Astrocyte (in vitro differentiated cells and primary cell): Measurements from ENCODE around the gene RXYLT1. TPM values are rescaled to one million over a fixed set of nuclear protein-coding genes. Genes with fewer than 3 reads are reported as not detected.

Experiments
- DNase-seq: peaks from one replicate; pipeline ENCODE4 v3.0.0-alpha.2; 2010; ENCODE audit warnings: low read depth
- FAIRE-seq: peaks from 2 replicates; lab custom pipeline; 2011; peaks lifted over from hg19 to GRCh38; lab: Jason Lieb, UNC
- H2AFZ ChIP-seq: 2 replicates; pipeline ENCODE4 v1.6.0; 2012; ENCODE audit warnings: low read depth, low read length, inconsistent platforms
- H3K27ac ChIP-seq: 2 replicates; pipeline ENCODE4 v1.5.1; 2011; ENCODE audit warnings: low read depth, low read length, inconsistent platforms
- H3K27me3 ChIP-seq: 2 replicates; pipeline ENCODE4 v1.6.0; 2011; ENCODE audit warnings: low read length, inconsistent platforms; ENCODE audit not compliant: insufficient read depth
- H3K36me3 ChIP-seq: 2 replicates; pipeline ENCODE4 v1.5.1; 2011; ENCODE audit warnings: low read length, inconsistent platforms; ENCODE audit not compliant: insufficient read depth
- H3K4me1 ChIP-seq: 2 replicates; pipeline ENCODE4 v1.5.1; 2011; ENCODE audit warnings: low read length, inconsistent platforms; ENCODE audit not compliant: insufficient read depth
- H3K4me2 ChIP-seq: 2 replicates; pipeline ENCODE4 v1.6.0; 2012; ENCODE audit warnings: low read length, inconsistent platforms
- H3K4me3 ChIP-seq: 2 replicates; pipeline ENCODE4 v1.5.1; 2011; ENCODE audit warnings: low read depth, mild to moderate bottlenecking, low read length, inconsistent platforms; ENCODE audit not compliant: insufficient read depth
- H3K79me2 ChIP-seq: 2 replicates; pipeline ENCODE4 v1.6.0; 2012; ENCODE audit warnings: mild to moderate bottlenecking, low read length, inconsistent platforms; ENCODE audit not compliant: insufficient read depth
- H3K9ac ChIP-seq: 2 replicates; pipeline ENCODE4 v1.6.0; 2012; ENCODE audit warnings: mild to moderate bottlenecking, low read length, inconsistent platforms
- H3K9me3 ChIP-seq: 2 replicates; pipeline ENCODE4 v1.5.1; 2012; ENCODE audit warnings: low read depth, mild to moderate bottlenecking, low read length, inconsistent platforms; ENCODE audit not compliant: insufficient read depth
- H4K20me1 ChIP-seq: 2 replicates; pipeline ENCODE4 v1.6.0; 2012; ENCODE audit warnings: low read length, inconsistent platforms; ENCODE audit not compliant: insufficient read depth
- H3K27ac Mint-ChIP-seq: one replicate; pipeline ENCODE4 v1.8.0; 2021; ENCODE audit warnings: mild to moderate bottlenecking, mixed read lengths; ENCODE audit not compliant: unreplicated experiment
- H3K27me3 Mint-ChIP-seq: one replicate; pipeline ENCODE4 v1.8.0; 2021; ENCODE audit warnings: low read depth, mixed read lengths; ENCODE audit not compliant: unreplicated experiment
- H3K36me3 Mint-ChIP-seq: one replicate; pipeline ENCODE4 v1.8.0; 2021; ENCODE audit warnings: low read depth, mixed read lengths; ENCODE audit not compliant: unreplicated experiment
- H3K4me1 Mint-ChIP-seq: one replicate; pipeline ENCODE4 v1.8.0; 2021; ENCODE audit warnings: low read depth, mixed read lengths; ENCODE audit not compliant: unreplicated experiment
- H3K4me3 Mint-ChIP-seq: one replicate; pipeline ENCODE4 v1.8.0; 2021; ENCODE audit warnings: mild to moderate bottlenecking, moderate library complexity, mixed read lengths; ENCODE audit not compliant: unreplicated experiment
- H3K9me3 Mint-ChIP-seq: one replicate; pipeline ENCODE4 v1.8.0; 2021; ENCODE audit warnings: mild to moderate bottlenecking, mixed read lengths; ENCODE audit not compliant: unreplicated experiment
- EZH2 ChIP-seq: IDR thresholded peaks from 2 replicates; pipeline ENCODE4 v1.6.1; 2012; ENCODE audit warnings: mild to moderate bottlenecking, low read length, inconsistent platforms; ENCODE audit not compliant: insufficient read depth
- total RNA-seq: library from RNA; stranded (reverse); gene quantifications from 2 replicates; pipeline ENCODE4 v1.2.1, GENCODE V29; 2021
- TF ChIP-seq, protein P1 (sequence below): IDR thresholded peaks from 2 replicates; pipeline ENCODE4 v1.5.1; 2011; ENCODE audit warnings: low read depth, mild to moderate bottlenecking, inconsistent platforms, low read length, moderate library complexity; ENCODE audit not compliant: insufficient read depth

RXYLT1 gene
- total RNA-seq, 1 donor from 2014 or later: 15.5 TPM

DNA sequence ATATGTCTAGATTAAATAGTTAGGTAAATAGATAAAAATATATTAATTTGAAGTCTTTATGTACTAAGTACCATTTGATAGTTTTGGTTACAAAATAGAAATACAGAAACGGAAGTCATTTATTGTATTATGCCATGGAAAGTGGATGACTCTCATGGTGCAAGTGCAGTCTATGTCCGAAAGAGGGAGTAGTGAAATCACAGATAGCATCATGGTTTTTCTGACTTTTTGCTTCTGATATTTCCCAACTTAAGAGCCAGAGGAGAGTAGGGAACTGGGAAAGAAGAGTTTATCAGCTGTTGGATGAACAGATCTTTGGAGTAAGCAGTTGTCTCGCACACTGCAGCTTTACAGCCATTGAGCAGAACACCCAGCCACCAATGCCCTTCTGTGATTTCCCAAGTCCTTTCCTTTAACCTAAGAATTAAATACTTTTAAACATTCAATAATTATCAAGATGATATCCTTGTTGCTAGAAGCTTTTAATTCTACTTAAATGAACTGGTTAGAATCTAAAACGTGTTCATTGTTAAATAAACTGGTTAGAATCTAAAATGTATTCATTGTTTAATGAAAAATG, 46.4 kb downstream of the RXYLT1 start:
- no peaks in the 10 kb centered on the region for H3K27me3 ChIP-seq
- no peak overlapping the region for H3K4me3 ChIP-seq
- no peak overlapping the region for H3K4me2 ChIP-seq
- no peak overlapping the region for H2AFZ ChIP-seq
- FAIRE-seq (peak; percentile 34), DNase-seq (peak; percentile 44)
- Mint-ChIP-seq H3K9me3 (peaks cover 6% of the 10 kb centered on the region), H3K4me3 (no peak overlapping the region), H3K4me1 (peaks cover 5% of the 10 kb centered on the region), H3K36me3 (no peaks in the 10 kb centered on the region), H3K27me3 (no peaks in the 10 kb centered on the region), H3K27ac (no peak overlapping the region)
- no peak overlapping the region for H3K27ac ChIP-seq
- H3K79me2 ChIP-seq: no peaks in the 10 kb centered on the region
- no peak for TF ChIP-seq EZH2
- TF ChIP-seq, protein P1, sequence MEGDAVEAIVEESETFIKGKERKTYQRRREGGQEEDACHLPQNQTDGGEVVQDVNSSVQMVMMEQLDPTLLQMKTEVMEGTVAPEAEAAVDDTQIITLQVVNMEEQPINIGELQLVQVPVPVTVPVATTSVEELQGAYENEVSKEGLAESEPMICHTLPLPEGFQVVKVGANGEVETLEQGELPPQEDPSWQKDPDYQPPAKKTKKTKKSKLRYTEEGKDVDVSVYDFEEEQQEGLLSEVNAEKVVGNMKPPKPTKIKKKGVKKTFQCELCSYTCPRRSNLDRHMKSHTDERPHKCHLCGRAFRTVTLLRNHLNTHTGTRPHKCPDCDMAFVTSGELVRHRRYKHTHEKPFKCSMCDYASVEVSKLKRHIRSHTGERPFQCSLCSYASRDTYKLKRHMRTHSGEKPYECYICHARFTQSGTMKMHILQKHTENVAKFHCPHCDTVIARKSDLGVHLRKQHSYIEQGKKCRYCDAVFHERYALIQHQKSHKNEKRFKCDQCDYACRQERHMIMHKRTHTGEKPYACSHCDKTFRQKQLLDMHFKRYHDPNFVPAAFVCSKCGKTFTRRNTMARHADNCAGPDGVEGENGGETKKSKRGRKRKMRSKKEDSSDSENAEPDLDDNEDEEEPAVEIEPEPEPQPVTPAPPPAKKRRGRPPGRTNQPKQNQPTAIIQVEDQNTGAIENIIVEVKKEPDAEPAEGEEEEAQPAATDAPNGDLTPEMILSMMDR: peak; percentile 93
- H3K36me3 ChIP-seq: no peaks in the 10 kb centered on the region
- H3K9me3 ChIP-seq: no peaks in the 10 kb centered on the region
- no peak overlapping the region for H3K9ac ChIP-seq
- peaks cover 6% of the 10 kb centered on the region for H3K4me1 ChIP-seq
- H4K20me1 ChIP-seq: no peaks in the 10 kb centered on the region

DNA sequence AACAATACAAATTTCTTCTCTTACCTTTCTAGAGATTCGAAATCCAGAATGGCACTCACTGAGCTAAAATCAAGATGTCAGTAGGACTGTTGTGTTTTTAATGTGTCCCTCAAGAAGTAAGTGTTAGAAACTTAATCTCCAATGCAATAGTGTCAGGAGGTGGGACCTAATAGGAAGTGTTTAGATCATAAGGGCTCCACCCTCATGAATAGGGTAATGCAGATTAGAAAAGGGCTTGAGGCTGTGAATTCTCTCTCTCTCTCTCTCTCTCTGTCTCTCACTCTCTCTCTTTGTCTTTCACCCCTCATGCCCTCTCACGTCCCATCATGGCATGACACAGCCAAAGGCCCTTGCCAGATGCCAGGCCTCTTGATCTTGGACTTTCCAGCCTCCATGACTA, 49.2 kb downstream of the RXYLT1 start:
- Histone ChIP-seq H3K36me3 (no peaks in the 10 kb centered on the region), H4K20me1 (no peaks in the 10 kb centered on the region), H3K9ac (no peak overlapping the region), H2AFZ (no peak overlapping the region), H3K4me1 (no peaks in the 10 kb centered on the region), H3K27me3 (no peaks in the 10 kb centered on the region), H3K79me2 (no peaks in the 10 kb centered on the region), H3K9me3 (no peaks in the 10 kb centered on the region), H3K4me2 (no peak overlapping the region), H3K27ac (no peak overlapping the region), H3K4me3 (no peak overlapping the region)
- no peaks in the 10 kb centered on the region for H3K36me3 Mint-ChIP-seq
- no peak for TF ChIP-seq EZH2
- TF ChIP-seq, protein P1: no peak
- peaks cover 7% of the 10 kb centered on the region for H3K27me3 Mint-ChIP-seq
- no peak overlapping the region for H3K4me3 Mint-ChIP-seq
- no peak for FAIRE-seq
- no peak overlapping the region for H3K27ac Mint-ChIP-seq
- no peaks in the 10 kb centered on the region for H3K4me1 Mint-ChIP-seq
- H3K9me3 Mint-ChIP-seq: peaks cover 9% of the 10 kb centered on the region
- DNase-seq: no peak

DNA sequence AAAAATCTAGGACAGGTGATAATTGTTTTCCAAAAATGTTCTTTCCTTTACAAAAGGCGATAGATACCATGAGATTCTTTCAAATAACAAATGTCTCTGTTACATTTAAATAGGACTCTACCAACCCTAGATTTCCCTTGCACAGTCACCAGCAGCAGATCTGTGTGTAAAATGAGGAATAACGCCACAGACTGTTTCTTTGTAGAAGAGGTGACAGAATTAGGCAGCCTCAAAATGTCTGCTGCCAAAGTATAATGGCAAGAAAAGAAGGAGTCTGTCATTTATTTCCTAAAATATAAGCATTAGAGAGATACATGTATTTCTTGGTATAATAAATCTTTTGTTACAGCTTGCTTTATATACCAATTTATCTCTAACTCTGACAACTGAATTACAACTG, 56.3 kb downstream of the RXYLT1 start:
- DNase-seq: no peak
- H3K4me1 Mint-ChIP-seq: no peaks in the 10 kb centered on the region
- Histone ChIP-seq H3K4me3 (no peak overlapping the region), H3K4me1 (no peaks in the 10 kb centered on the region), H3K9me3 (no peaks in the 10 kb centered on the region), H3K9ac (no peak overlapping the region), H3K27ac (no peak overlapping the region), H3K36me3 (no peaks in the 10 kb centered on the region), H3K4me2 (no peak overlapping the region), H3K27me3 (no peaks in the 10 kb centered on the region), H4K20me1 (no peaks in the 10 kb centered on the region), H2AFZ (no peak overlapping the region), H3K79me2 (no peaks in the 10 kb centered on the region)
- H3K4me3 Mint-ChIP-seq: no peak overlapping the region
- H3K27ac Mint-ChIP-seq: no peak overlapping the region
- peaks cover 7% of the 10 kb centered on the region for H3K27me3 Mint-ChIP-seq
- H3K9me3 Mint-ChIP-seq: peaks cover 3% of the 10 kb centered on the region
- TF ChIP-seq, protein P1: no peak
- TF ChIP-seq EZH2: no peak
- no peaks in the 10 kb centered on the region for H3K36me3 Mint-ChIP-seq
- FAIRE-seq: no peak
